K562 treated with DMSO at 1 percent for 12 hours (cell line): ENCODE data around the gene PCDH7. TPM values are rescaled to one million over a fixed set of nuclear protein-coding genes. Genes with fewer than 3 reads are reported as not detected.

ENCODE experiments used
- total RNA-seq: library from RNA; unstranded; fragments of 300-600 nt; gene quantifications from 2 replicates; pipeline ENCODE4 v1.2.3, GENCODE V29; 2022; ENCODE audit not compliant: insufficient read depth

The PCDH7 gene
- not detected in 2 replicates for total RNA-seq

GRCh38 chr4:30720021-30720660, at the start of gene PCDH7:
PCDH7 (plus strand) TSS chr4:30720369; CDS start chr4:30721423, 1,054 bp downstream.

